ENCODE data around the gene CDC16.
"Not testable (repeated sequence)": the region's sequence is repeated elsewhere in the genome, so short reads cannot be mapped to it uniquely, and the experiment has no call there.

The CDC16 gene

DNA sequence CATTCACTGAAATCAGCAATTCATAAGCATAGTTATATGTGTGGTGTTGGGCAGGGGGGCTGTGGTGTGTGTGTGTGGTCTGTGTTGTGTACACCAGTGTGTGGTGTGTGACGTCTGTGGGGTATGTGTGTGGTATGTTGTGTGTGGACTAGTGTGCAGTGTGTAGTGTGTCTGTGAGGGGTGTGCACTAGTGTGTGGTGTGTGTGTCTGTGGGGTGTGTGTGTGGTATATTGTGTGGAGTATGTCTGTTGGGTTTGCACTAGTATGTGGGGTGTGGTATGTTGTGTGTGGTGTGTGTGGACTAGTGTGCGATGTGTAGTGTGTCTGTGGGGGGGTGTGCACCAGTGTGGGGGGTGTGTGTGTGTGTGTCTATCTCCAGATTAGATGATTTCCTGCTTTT, 7.2 kb upstream of the CDC16 start:
- no peak for DNase-seq (ENCODE audit: low read depth in 1 of 2, low spot score in 1 of 2)

DNA sequence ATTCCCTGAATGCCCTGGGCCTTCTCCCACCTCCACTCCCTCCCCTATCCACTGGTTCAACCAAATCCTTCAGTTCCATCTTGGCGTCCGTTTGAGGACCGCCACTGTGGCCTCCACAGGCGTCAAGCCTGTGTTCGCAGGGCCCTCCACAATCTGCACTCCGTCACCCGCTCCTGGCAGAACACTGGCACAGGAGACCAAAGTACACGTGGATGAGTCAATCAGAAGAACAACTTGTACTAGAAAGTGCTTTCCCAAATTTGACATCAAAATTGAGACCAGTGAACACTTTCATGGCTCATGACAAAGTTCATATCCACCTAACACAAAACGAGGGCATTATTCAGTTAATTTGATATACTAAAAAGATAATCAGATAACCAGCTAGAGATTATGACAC, 6.5 kb upstream of the CDC16 start:
- DNase-seq (ENCODE audit: low read depth in 1 of 2, low spot score in 1 of 2): no peak

DNA sequence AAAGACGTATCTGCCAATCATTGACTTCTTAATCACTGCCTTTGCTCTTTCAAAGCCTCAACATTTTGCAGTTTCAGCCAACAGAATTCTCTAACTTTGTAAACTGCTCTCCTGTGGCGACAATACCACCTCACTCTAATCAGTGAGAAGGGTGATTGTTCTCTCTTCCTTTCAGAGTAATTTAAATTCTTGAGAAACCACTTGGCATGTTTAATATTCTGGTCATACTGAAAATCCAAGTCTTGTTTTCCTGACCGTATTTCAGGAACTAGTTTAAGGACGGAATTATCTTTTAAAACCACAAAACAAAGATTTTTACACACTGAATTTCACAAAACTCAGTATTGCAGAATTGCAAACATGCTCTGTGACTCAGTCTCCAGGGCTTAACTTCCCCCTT, 5.2 kb upstream of the CDC16 start:
- DNase-seq (ENCODE audit: low read depth in 1 of 2, low spot score in 1 of 2): no peak

DNA sequence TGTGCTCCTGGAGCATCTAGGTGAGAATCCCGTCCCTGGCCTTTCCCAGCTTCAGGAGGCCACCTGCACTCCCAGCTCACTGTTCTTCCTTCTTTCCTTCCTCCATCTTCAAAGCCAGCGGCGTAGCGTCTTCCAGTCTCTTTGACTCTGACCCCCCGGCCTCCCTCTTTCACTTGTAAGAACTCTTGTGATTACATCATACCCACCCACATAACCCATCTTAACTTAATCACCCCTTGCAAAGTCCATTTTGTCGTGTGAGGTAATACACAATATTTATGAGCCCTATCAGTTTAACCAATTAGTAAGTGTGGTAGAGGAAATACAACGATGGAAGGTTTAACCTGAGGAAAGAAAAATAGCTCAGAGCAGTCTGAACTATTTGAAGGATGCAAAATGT, 4.6 kb upstream of the CDC16 start:
- DNase-seq (ENCODE audit: low read depth in 1 of 2, low spot score in 1 of 2): no peak

DNA sequence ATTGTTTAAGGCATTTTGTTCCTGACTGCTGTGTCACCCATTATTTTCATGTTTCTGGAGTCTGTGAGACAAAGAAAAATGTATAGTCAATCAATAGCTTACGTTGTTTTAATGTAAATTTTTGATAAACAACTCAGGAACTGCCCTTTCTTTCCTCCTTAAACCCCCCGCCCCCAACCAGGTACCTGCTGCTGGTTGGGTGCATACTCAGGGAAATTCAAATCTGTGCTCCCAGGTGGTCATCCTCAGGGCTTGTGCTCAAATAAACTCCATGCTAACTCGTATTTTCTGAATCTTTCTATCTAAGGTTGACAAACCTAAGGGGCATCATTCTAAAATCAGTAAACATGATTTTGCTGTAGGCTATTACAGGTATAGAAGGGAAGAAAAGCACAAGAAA, 4.1 kb upstream of the CDC16 start:
- no peak for DNase-seq (ENCODE audit: low read depth in 1 of 2, low spot score in 1 of 2)

DNA sequence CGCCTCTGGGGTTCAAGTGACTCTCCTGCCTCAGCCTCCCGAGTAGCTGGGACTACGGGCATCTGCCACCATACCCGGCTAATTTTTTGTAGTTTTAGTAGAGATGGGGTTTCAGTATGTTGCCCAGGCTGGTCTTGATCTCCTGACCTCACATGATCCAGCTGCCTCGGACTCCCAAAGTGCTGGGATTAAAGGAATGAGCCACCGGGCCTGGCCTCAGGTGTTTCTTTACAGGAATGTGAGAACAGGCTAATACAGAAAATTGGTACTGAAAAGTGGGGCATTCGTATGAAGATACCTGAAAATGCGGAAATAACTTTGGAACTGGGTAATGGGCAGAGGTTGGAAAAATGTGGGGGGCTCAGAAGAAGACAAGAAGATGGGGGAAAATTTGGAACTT, 2.8 kb upstream of the CDC16 start:
- no peak for DNase-seq (ENCODE audit: low read depth in 1 of 2, low spot score in 1 of 2)

DNA sequence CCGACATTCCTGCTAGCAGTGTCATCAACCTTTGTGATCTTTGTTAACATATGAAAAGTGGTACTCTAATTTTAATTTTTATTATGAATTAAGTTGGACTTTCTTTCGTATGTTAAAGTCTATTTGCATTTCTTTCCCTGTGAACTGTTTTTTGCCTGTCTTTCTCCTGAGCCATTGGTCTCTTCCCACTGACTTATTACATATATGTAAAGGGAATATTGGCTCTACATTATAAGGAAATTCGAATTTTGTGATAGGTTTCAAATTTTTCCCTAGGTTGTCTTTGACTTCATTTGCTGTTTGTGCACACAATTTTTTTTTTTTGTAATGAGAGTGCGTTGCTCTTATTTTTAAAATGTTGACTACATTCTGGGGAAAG, 442 bp upstream of the CDC16 start:
- DNase-seq (ENCODE audit: low read depth in 1 of 2, low spot score in 1 of 2): no peak

DNA sequence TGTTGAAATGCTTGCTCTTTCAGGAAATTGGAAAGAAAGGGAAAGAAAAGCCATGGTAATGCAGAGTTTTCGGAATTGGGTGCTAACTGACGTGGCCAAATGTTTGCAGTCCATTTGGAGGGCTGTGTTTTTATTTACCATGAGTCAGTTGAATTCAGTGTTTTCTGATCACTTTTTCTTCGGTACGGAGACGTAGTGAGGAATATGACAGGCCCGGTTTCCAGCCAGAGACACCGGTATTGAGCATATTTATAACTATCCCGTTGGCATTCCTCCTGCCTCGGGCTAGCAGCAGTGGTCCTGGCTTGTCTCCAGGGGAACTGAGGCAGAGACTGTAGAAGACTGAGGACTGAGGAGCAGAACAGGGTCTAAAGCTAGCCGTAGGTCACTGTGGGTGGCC, 1.0 kb downstream of the CDC16 start:
- DNase-seq (ENCODE audit: low read depth in 1 of 2, low spot score in 1 of 2): no peak

DNA sequence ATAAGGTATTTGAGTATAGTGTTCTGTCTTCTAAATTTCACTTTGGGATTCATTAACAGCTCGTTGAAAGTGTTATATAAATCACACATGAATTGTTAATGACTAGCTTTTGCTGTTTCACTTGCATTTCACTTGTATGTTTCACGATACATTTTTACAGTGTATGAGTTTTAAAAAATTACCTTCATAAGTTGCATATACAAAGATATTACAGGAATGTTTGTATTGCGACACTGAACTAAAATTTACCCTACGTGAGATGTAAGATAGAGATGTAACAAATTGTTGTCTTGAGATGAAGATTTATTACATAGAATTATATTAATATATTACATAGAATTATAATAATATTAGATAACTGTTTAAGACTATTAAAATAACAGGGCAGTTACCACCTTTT, 1.5 kb downstream of the CDC16 start:
- no peak for DNase-seq (ENCODE audit: low read depth in 1 of 2, low spot score in 1 of 2)

DNA sequence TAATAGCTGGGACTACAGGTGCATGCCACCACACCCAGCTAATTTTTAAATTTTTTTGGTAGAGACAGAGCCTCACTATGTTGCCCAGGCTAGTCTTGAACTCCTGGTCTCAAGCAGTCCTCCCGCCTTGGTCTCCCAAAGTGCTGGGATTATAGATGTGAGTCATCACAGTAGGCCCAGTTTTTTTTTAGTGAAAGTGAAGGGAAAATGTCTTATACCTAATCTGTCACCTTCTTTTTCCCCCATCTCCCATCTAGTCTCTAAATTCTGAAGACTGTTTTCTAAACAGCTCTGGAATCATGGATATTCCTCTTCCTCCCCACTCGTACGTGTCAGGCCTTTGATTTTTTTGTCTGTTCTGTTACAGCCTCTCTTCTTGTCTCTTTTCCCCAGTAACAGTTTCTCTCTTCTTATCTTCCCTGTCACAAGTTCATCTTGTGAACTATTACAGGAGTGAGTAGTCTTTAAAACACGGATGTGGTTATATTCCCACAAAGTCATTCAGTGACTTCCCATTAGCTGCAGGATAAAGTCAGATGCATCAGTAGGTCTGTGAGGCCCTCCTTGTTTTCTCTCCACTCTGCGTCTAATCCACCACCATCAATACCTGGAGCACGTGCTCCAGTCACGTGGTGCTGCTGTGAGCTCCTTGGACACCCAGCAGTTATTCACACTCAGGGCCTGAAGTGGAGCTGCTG, 2.9 kb downstream of the CDC16 start:
- no peak for DNase-seq (ENCODE audit: low read depth in 1 of 2, low spot score in 1 of 2)

DNA sequence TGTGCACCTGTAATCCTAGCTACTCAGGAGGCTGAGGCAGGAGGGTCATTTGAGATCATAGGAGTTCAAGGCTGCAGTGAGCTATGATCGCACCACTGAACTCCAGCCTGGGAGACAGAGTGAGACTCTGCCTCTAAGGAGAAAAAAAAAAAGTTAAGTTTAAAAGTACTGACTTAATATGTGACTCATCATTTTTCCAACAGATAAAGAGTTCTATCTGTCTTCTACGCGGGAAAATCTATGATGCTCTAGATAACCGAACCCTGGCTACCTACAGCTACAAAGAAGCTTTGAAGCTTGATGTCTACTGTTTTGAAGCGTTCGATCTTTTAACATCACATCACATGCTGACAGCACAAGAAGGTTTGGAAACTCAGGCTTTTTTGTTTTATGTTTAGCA, 7.2 kb downstream of the CDC16 start:
- DNase-seq (ENCODE audit: low read depth in 1 of 2, low spot score in 1 of 2): no peak

DNA sequence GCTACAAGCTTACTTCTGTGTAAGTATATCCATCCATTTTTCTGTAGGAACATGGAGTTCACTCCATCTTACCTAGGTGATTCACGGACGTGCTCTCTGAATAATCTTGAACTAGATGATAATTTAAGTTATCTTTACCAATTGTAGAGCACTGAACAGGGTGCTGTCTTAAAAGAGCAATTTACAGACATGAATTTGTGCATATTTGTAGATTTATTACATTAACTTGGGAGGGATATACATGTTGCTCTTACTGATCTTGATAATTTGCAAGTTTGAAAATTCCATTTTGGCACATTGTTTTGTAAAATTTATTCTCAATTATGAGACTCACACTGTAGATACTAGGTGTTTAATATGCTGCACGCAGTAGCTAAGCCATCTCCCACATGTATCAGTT, 9.3 kb downstream of the CDC16 start:
- DNase-seq (ENCODE audit: low read depth in 1 of 2, low spot score in 1 of 2): no peak

DNA sequence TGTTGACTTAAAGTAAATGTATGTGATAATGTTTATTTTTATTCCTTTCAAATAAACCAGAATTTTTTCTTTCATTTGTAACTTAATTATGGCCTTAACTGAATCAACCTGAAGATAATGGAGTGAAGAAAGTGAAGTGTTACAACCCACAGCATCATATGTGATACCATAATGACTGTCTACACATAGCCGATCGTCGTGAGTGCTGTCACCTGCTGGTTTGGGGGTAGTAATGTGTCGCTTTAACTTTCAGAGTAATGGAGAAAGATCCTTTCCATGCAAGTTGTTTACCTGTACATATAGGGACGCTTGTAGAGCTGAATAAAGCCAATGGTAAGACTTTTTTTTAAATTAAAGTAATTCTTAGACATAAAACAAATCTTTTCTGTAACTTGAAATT, 9.9 kb downstream of the CDC16 start:
- DNase-seq (ENCODE audit: low read depth in 1 of 2, low spot score in 1 of 2): no peak

DNA sequence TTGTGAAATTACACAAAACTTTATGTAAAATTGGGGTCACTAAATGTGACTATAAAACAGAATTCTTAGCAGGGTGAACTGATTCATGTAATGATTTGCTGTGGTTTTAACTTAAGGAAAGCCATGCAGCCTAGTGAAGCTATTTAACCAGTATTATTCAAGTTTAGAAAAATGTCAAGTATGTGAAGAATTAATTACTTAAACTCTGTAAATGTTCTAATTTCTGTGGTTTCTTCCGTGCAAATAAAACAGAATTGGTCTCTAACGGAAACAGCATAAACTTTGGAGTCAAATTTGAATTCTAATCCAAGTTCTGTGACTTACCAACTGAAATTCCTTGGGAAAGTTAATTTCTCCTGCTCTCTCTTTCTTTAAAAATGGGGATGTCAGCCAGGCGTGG, 13.3 kb downstream of the CDC16 start:
- no peak for DNase-seq (ENCODE audit: low read depth in 1 of 2, low spot score in 1 of 2)

DNA sequence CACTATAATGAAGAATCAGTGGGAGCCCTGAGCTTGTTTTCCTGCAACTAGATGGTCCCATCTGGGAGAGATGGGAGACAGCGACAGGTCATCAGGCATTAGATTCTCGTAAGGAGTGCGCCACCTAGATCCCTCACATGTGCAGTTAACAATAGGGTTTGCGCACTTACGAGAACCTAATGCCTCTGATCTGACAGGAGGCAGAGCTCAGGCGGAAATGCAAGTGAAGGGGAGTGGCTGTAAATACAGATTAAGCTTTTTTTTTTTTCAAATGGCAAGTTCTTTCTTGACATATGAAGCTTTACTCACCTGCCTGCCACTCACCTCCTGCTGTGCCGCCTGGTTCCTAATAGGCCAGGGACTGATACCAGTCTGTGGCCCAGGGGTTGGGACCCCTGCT, 14.4 kb downstream of the CDC16 start:
- no peak for DNase-seq (ENCODE audit: low read depth in 1 of 2, low spot score in 1 of 2)

DNA sequence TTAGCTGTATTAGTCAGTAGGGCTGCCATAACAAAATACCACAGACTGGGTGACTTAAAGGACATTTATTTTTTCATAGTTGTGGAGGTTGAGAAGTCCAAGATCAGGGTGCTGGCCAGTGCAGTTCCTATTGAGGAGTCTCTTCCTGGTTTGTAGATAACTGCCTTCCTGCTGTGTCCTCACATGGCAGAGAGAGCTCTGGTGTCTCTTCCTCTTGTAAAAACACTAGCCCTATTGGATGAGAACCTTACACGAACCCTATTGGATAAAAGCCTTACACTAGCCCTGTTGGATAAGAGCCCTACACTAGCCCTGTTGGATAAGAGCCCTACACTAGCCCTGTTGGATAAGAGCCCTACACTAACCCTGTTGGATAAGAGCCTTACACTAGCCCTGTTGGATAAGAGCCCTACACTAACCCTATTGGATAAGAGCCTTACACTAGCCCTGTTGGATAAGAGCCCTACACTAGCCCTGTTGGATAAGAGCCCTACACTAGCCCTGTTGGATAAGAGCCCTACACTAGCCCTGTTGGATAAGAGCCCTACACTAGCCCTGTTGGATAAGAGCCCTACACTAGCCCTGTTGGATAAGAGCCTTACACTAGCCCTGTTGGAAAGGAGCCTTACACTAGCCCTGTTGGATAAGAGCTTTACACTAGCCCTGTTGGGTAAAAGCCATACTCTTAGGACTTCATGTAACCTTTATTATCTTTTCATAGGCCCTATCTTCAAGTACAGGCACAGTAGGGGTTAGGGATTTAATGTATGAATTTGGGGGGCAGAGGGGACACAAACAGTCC, 17.1 kb downstream of the CDC16 start:
- DNase-seq (ENCODE audit: low read depth in 1 of 2, low spot score in 1 of 2): not testable (repeated sequence)

DNA sequence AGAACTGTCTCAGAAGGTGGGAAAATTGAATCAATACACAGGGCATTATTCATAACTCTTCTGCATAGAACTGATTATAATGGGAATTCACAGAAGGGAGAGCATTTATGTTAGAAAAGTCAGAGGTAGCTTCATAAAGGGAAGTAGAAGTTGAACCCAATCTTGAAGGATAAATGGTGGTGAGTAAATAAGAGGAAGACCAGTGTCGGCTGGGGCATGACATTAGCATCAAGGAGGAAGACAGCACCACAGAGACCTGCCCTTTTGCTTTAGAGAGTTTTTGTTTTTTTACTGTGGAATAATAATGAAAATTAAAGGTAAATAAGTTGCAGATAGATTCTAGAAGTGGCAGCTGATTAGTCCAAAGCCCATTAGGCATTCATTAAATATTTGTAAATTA, 21.9 kb downstream of the CDC16 start:
- DNase-seq (ENCODE audit: low read depth in 1 of 2, low spot score in 1 of 2): no peak

DNA sequence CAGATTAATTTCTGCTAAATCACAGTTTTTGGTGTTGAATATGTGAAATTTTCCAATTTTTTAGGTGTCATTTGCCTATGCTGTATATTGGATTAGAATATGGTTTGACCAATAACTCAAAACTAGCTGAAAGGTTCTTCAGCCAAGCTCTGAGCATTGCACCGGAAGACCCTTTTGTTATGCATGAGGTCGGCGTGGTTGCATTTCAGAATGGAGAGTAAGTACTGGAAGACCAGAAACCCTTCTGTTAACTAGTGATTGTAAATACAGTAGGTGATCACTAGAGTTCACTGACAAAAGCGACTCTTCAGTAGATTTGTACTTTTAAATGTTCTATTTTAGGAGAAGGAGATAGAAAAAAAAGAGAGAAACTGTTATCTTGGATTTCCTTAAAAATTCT, 22.3 kb downstream of the CDC16 start:
- no peak for DNase-seq (ENCODE audit: low read depth in 1 of 2, low spot score in 1 of 2)

DNA sequence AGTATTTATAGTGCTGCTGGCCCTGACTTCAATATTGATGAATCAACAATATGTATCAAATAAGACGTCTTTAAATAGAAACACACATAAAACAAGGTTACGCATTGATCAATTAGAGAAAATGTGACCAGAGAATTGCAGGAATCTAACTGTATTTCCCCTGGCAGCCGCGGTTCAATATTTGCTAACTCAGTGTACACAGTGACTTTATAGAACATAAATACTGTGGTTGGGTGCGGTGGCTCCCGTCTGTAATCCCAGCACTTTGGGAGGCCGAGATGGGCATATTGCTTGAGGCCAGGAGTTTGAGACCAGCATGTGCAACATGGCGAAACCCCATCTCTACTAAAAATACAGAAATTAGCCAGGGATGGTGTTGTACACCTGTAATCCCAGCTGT, 23.9 kb downstream of the CDC16 start:
- DNase-seq (ENCODE audit: low read depth in 1 of 2, low spot score in 1 of 2): no peak

DNA sequence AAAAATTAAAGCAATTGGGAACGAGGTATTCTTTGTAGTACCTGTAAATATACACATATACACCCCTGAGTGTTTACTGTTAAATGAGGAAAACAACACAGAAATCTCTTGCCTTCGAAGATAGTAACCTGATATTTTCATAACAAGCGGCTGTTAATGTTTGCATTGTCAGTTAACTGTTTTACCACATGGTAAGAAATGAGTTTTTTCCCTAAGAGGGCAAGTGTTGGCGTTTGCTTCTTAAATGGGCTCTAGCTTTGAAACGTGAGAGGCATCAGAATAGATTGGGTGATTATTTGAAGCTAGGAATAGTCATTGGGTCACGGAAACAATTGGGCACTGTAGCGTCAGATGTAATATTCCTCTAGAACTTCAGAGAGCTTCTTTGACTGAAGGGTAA, 24.7 kb downstream of the CDC16 start:
- no peak for DNase-seq (ENCODE audit: low read depth in 1 of 2, low spot score in 1 of 2)

DNA sequence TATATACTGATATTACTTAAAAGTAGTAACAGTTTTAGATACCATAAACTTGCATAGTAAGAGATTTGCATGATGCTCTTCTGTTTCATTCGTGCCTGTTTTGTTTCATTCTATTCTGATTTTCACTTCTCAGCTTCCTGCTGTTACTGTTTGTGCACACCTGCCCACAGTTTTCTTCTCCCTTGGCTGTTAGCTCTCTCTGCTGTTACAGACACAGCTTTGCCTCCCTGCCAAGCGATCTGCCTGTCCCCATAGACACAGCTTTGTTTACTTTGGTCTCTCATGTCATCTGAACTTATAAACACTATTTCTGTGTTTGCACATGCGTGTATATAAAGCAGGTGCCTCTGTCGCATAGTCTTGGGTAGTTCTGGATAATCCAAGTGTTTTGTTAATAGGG, 25.3 kb downstream of the CDC16 start:
- DNase-seq (ENCODE audit: low read depth in 1 of 2, low spot score in 1 of 2): no peak

DNA sequence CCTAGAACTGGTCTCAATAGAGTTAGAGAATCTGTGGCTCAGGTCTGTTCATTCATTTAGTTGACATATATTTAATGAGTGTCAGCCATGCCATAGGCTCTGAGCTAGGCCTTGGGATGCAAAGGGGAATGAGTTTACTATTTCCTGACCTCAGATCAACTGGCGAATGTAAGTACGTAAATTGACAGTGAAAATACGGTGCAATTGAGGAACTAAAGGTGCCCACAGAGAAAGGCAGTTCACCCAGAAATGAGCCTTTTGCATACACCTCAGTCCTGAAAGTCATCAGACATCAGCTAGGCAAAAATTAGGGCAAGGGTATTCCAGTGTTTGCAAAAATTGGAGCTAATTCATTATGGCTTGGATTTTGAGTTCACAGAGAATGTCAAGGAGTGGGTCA, 26.1 kb downstream of the CDC16 start:
- DNase-seq (ENCODE audit: low read depth in 1 of 2, low spot score in 1 of 2): no peak

DNA sequence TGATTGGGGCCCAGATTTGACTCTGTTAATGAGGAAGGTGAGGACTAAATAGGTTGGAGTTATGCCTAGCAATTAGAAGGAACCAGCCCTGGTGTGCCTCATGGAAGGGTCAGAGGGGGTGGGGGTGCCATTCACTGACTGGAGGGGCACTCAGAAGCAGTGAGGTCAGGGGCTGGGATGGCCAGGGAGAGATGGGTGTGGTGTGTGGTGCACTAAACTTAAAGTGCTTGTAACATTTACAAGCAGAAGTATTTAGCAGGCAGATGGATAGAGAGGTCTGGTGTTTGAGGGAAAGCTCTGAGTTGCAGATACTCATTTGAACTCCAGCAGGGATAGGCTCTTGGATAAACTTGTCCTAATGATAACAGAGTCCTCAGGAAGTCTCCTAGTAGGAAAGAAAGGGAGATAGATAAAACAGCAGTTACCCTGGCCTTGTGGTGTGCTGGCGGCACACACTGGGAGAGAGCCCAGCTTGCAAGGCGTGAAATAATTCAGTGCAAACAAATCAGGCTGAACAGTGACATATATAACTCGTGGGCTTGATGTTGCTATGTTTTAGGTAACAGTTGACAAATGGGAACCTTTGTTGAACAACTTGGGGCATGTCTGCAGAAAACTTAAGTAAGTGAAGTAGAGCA, 26.8 kb downstream of the CDC16 start:
- no peak for DNase-seq (ENCODE audit: low read depth in 1 of 2, low spot score in 1 of 2)
